K562 (cell line): ENCODE data around the gene RBSN. TPM values are rescaled to one million over a fixed set of nuclear protein-coding genes. Genes with fewer than 3 reads are reported as not detected.
A peak's percentile ranks its signal among the peaks of the same experiment; 100 is the strongest.

Source experiments
- ATF1 ChIP-seq, 2 experiments: fragments of 450-650 bp in 1 of 2; IDR thresholded peaks; 2 replicates each; pipeline ENCODE4 v1.6.1; 2016; ENCODE audit warnings: missing compliant biosample characterization in 1 of 2, missing genetic modification characterization in 1 of 2
- CC2D1A ChIP-seq: fragments of 450-650 bp; IDR thresholded peaks from 2 replicates; pipeline ENCODE4 v1.6.1; 2017; ENCODE audit warnings: mild to moderate bottlenecking
- EWSR1 ChIP-seq: fragments of 450-650 bp; IDR thresholded peaks from 2 replicates; pipeline ENCODE4 v1.6.1; 2018; ENCODE audit warnings: borderline replicate concordance, mild to moderate bottlenecking, low read depth, moderate library complexity; ENCODE audit not compliant: partially characterized antibody
- GATAD2A ChIP-seq: fragments of 450-650 bp; IDR thresholded peaks from 2 replicates; pipeline ENCODE4 v1.6.1; 2017
- KDM5B ChIP-seq: fragments of 200-600 bp; sonication (generic); IDR thresholded peaks from 2 replicates; pipeline ENCODE4 v1.6.1; 2012; ENCODE audit warnings: low read depth, mild to moderate bottlenecking, moderate library complexity, low read length, control low read depth, inconsistent platforms; ENCODE audit not compliant: insufficient replicate concordance
- KLF1 ChIP-seq: fragments of 450-650 bp; IDR thresholded peaks from 2 replicates; pipeline ENCODE4 v1.6.1; 2016; ENCODE audit warnings: missing genetic modification characterization, missing compliant biosample characterization
- MAZ ChIP-seq, 2 experiments: fragments of 450-650 bp in 1 of 2; sonication (generic) in 1 of 2; formaldehyde crosslinking; IDR thresholded peaks in 1 of 2; conservative IDR thresholded peaks in 1 of 2; 2 replicates each; pipeline versions ENCODE4 v1.4.0 to v1.5.0; 2020; ENCODE audit warnings: mild to moderate bottlenecking in 1 of 2, missing genetic modification reagents in 1 of 2
- MCM2 ChIP-seq: fragments of 450-650 bp; IDR thresholded peaks from 2 replicates; pipeline ENCODE4 v1.6.1; 2017; ENCODE audit warnings: low read depth, mild to moderate bottlenecking
- MTA2 ChIP-seq: fragments of 450-650 bp; IDR thresholded peaks from 2 replicates; pipeline ENCODE4 v1.6.1; 2016; ENCODE audit warnings: low read depth
- PURB ChIP-seq: sonication (generic); formaldehyde crosslinking; IDR thresholded peaks from 2 replicates; pipeline ENCODE4 v1.9.0; 2021; ENCODE audit warnings: low read depth, mild to moderate bottlenecking, missing genetic modification reagents
- RBM34 ChIP-seq: fragments of 200-400 bp; formaldehyde crosslinking; IDR thresholded peaks from 2 replicates; pipeline ENCODE4 v1.6.1; 2018; ENCODE audit warnings: low read length, borderline replicate concordance; ENCODE audit not compliant: insufficient read depth
- RNF2 ChIP-seq: sonication (generic); IDR thresholded peaks from 2 replicates; pipeline ENCODE4 v1.6.1; 2016
- SMAD1 ChIP-seq: fragments of 150-350 bp; IDR thresholded peaks from 2 replicates; pipeline ENCODE4 v1.6.1; 2014; ENCODE audit warnings: low read length, low read depth; ENCODE audit not compliant: partially characterized antibody
- SMARCA4 ChIP-seq: fragments of 450-650 bp; IDR thresholded peaks from 2 replicates; pipeline ENCODE4 v1.6.1; 2016
- SP2 ChIP-seq: IDR thresholded peaks from 2 replicates; pipeline ENCODE4 v1.6.1; 2011; ENCODE audit warnings: mild to moderate bottlenecking, low read depth, low read length, moderate library complexity; ENCODE audit not compliant: poor library complexity, severe bottlenecking; ENCODE audit errors: extremely low read depth
- ZNF184 ChIP-seq: sonication (generic); formaldehyde crosslinking; IDR thresholded peaks from 2 replicates; pipeline ENCODE4 v1.5.0; 2020; ENCODE audit warnings: missing genetic modification reagents
- ZNF217 ChIP-seq: sonication (generic); formaldehyde crosslinking; IDR thresholded peaks from 2 replicates; pipeline ENCODE4 v1.8.0; 2022; ENCODE audit warnings: mild to moderate bottlenecking, missing genetic modification reagents
- ZNF717 ChIP-seq: fragments of 250-450 bp; sonication (Bioruptor Pico); IDR thresholded peaks from 2 replicates; pipeline ENCODE4 v1.5.0; 2021
- polyA plus RNA-seq, 8 experiments: library from polyadenylated mRNA; depleted of rRNA in 4 of 8; stranded (reverse) in 5 of 8; unstranded in 3 of 8; fragments of >200 nt; fragmentation: Nextera tagmentation in 2 of 8; fragmentation: Illumina TruSeq in 1 of 8; extraction: Ambion mirVana in 2 of 8; extraction: Trizol in 1 of 8; gene quantifications; 2 replicates each; pipeline versions ENCODE4 v1.2.1 to v1.2.3, GENCODE V29; 2011 to 2014; ENCODE audit warnings: inconsistent platforms in 1 of 8, missing spikeins in 1 of 8
- total RNA-seq, 7 experiments: library from RNA; depleted of rRNA in 6 of 7; stranded (reverse); fragments of >200 nt in 6 of 7; fragmentation: Illumina TruSeq in 2 of 7; extraction: Trizol in 2 of 7; gene quantifications; 2 replicates each; pipeline versions ENCODE4 v1.2.1 to v1.2.3, GENCODE V29; 2011 to 2021; ENCODE audit warnings: low replicate concordance in 1 of 7
- TF ChIP-seq, protein P1 (sequence below): fragments of 450-650 bp; IDR thresholded peaks from 2 replicates; pipeline ENCODE4 v1.6.1; 2018; ENCODE audit not compliant: partially characterized antibody
- TF ChIP-seq, protein P2 (sequence below): sonication (generic); formaldehyde crosslinking; IDR thresholded peaks from 2 replicates; pipeline ENCODE4 v1.8.0; 2022; ENCODE audit warnings: mild to moderate bottlenecking, low read depth, missing genetic modification reagents
- TF ChIP-seq, protein P3 (sequence below): fragments of 450-650 bp; formaldehyde crosslinking; IDR thresholded peaks from 2 replicates; pipeline ENCODE4 v1.4.0; 2020; ENCODE audit warnings: mild to moderate bottlenecking, moderate library complexity
- TF ChIP-seq, protein P4 (sequence below): fragments of 150-350 bp; conservative IDR thresholded peaks from 2 replicates; pipeline ENCODE4 v1.6.1; 2014; ENCODE audit warnings: low read length

The RBSN gene
- total and polyA plus RNA-seq, 9 of the 15 experiments (the other 6 are each of a cell fraction or from before 2014, with no cell fraction given), result 2.9 to 19.6 (median 15.0) TPM

DNA sequence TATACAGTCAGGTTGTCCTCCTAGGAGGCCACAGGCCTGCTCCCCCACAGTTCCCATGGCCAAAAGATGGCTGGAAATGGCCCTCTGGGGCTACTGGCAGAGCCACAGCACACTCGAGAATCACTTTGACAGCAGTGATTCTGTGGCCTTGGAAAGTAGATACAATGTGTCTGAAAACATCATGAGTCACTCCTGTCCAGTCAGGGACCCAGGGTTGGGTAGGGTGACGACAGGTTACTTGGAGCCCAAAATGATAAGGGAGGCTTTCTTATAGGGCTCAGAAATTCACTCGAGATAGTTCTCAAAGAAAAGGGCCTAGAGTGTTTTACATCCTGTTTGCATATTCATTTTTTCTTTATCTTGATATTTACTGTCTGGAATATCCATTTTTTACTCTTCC lies 58.1 kb downstream of the RBSN start (continued):
- TF ChIP-seq, protein P1, sequence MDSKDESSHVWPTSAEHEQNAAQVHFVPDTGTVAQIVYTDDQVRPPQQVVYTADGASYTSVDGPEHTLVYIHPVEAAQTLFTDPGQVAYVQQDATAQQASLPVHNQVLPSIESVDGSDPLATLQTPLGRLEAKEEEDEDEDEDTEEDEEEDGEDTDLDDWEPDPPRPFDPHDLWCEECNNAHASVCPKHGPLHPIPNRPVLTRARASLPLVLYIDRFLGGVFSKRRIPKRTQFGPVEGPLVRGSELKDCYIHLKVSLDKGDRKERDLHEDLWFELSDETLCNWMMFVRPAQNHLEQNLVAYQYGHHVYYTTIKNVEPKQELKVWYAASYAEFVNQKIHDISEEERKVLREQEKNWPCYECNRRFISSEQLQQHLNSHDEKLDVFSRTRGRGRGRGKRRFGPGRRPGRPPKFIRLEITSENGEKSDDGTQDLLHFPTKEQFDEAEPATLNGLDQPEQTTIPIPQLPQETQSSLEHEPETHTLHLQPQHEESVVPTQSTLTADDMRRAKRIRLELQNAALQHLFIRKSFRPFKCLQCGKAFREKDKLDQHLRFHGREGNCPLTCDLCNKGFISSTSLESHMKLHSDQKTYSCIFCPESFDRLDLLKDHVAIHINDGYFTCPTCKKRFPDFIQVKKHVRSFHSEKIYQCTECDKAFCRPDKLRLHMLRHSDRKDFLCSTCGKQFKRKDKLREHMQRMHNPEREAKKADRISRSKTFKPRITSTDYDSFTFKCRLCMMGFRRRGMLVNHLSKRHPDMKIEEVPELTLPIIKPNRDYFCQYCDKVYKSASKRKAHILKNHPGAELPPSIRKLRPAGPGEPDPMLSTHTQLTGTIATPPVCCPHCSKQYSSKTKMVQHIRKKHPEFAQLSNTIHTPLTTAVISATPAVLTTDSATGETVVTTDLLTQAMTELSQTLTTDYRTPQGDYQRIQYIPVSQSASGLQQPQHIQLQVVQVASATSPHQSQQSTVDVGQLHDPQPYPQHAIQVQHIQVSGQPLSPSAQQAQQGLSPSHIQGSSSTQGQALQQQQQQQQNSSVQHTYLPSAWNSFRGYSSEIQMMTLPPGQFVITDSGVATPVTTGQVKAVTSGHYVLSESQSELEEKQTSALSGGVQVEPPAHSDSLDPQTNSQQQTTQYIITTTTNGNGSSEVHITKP, result no peak
- TF ChIP-seq, protein P2, sequence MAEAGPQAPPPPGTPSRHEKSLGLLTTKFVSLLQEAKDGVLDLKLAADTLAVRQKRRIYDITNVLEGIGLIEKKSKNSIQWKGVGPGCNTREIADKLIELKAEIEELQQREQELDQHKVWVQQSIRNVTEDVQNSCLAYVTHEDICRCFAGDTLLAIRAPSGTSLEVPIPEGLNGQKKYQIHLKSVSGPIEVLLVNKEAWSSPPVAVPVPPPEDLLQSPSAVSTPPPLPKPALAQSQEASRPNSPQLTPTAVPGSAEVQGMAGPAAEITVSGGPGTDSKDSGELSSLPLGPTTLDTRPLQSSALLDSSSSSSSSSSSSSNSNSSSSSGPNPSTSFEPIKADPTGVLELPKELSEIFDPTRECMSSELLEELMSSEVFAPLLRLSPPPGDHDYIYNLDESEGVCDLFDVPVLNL (CRISPR knock-in tag), result no peak
- TF ChIP-seq CC2D1A (no peak), KLF1 (no peak), MAZ (CRISPR knock-in tag; conservative IDR thresholded peaks at IDR 0.05 in 1 of 2, IDR thresholded peaks at IDR 0.05 in 1 of 2) (no peak), ZNF184 (CRISPR knock-in tag) (no peak), PURB (CRISPR knock-in tag) (no peak), SMARCA4 (peak; percentile 41; the same call in 1 of the 2 replicates), MTA2 (no peak), MCM2 (no peak), ZNF217 (CRISPR knock-in tag) (no peak), ZNF717 (CRISPR knock-in tag) (no peak), SP2 (no peak), KDM5B (no peak), RBM34 (no peak), ATF1 (CRISPR knock-in tag; IDR thresholded peaks at IDR 0.05) (no peak), ATF1 (tag; IDR thresholded peaks at IDR 0.05) (no peak), EWSR1 (no peak), SMAD1 (no peak), GATAD2A (no peak), RNF2 (no peak)
- TF ChIP-seq, protein P3, sequence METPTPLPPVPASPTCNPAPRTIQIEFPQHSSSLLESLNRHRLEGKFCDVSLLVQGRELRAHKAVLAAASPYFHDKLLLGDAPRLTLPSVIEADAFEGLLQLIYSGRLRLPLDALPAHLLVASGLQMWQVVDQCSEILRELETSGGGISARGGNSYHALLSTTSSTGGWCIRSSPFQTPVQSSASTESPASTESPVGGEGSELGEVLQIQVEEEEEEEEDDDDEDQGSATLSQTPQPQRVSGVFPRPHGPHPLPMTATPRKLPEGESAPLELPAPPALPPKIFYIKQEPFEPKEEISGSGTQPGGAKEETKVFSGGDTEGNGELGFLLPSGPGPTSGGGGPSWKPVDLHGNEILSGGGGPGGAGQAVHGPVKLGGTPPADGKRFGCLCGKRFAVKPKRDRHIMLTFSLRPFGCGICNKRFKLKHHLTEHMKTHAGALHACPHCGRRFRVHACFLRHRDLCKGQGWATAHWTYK (CRISPR knock-in tag), result 0 out of 2 replicates have a peak, but pooled peaks have one; percentile 18
- TF ChIP-seq, protein P4, sequence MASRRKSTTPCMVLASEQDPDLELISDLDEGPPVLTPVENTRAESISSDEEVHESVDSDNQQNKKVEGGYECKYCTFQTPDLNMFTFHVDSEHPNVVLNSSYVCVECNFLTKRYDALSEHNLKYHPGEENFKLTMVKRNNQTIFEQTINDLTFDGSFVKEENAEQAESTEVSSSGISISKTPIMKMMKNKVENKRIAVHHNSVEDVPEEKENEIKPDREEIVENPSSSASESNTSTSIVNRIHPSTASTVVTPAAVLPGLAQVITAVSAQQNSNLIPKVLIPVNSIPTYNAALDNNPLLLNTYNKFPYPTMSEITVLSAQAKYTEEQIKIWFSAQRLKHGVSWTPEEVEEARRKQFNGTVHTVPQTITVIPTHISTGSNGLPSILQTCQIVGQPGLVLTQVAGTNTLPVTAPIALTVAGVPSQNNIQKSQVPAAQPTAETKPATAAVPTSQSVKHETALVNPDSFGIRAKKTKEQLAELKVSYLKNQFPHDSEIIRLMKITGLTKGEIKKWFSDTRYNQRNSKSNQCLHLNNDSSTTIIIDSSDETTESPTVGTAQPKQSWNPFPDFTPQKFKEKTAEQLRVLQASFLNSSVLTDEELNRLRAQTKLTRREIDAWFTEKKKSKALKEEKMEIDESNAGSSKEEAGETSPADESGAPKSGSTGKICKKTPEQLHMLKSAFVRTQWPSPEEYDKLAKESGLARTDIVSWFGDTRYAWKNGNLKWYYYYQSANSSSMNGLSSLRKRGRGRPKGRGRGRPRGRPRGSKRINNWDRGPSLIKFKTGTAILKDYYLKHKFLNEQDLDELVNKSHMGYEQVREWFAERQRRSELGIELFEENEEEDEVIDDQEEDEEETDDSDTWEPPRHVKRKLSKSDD, result no peak
